Fibroblast of the aortic adventitia (primary cell): ENCODE data around the gene RPGR. TPM values are rescaled to one million over a fixed set of nuclear protein-coding genes. Genes with fewer than 3 reads are reported as not detected.

Source experiments
- DNase-seq: peaks from one replicate; pipeline ENCODE4 v3.0.0-alpha.2; 2010; ENCODE audit warnings: low read depth
- H3K4me3 ChIP-seq: 2 replicates; pipeline ENCODE4 v1.5.1; 2011; ENCODE audit warnings: low read depth, mild to moderate bottlenecking, control low read depth, low read length, moderate library complexity
- CTCF ChIP-seq: IDR thresholded peaks from 2 replicates; pipeline ENCODE4 v1.5.1; 2011; ENCODE audit warnings: mild to moderate bottlenecking, low read length, control low read depth, inconsistent platforms; ENCODE audit not compliant: insufficient read depth
- total RNA-seq: library from RNA; depleted of rRNA; stranded (reverse); fragments of >200 nt; gene quantifications from 2 replicates; pipeline ENCODE4 v1.2.3, GENCODE V29; 2012; ENCODE audit warnings: low replicate concordance

The RPGR gene
- 8.6 and 25.0 TPM in 2 replicates for total RNA-seq

- DNase-seq = peak; percentile 91
- peak within 1 kb of the TSS; percentile 77 for H3K4me3 ChIP-seq
- peak; percentile 75 for TF ChIP-seq CTCF
These were observed at the start of gene RPGR for GRCh38 chrX:38327007-38327774. RPGR (minus strand) TSS chrX:38327509; CDS start chrX:38327367, 142 bp downstream.

GRCh38 chrX:38376747-38377146 is 49.4 kb upstream of the RPGR start:
- no peak for DNase-seq
- H3K4me3 ChIP-seq = no peak overlapping the region
- no peak for TF ChIP-seq CTCF

- no peak overlapping the region for H3K4me3 ChIP-seq
- peak; percentile 6 for DNase-seq
- peak; percentile 52 for TF ChIP-seq CTCF
These were observed 48.6 kb upstream of the RPGR start for GRCh38 chrX:38375891-38376290.

GRCh38 chrX:38374431-38374830 is 47.1 kb upstream of the RPGR start:
- no peak for TF ChIP-seq CTCF
- no peak for DNase-seq
- H3K4me3 ChIP-seq = no peak overlapping the region

DNA sequence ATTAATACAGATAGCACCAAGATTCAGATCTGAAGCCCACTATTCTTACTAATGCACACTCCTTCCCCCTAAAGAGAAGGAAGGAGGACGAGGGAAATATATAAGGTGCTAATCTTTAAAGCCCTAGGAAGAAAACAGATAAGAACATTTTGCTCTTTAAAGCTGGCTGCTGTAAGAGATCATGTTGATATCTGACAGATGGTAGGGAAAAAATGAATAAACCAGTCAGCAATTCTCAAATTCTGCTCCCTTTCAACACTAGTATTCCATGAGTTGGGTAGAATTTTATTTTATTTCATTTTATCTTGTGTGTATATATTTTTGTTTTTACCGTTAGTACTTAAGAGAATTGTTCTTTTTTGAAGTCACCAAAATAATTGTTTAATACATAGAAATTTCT is 44.3 kb upstream of the RPGR start:
- no peak for DNase-seq
- H3K4me3 ChIP-seq = no peak overlapping the region
- no peak for TF ChIP-seq CTCF

DNA sequence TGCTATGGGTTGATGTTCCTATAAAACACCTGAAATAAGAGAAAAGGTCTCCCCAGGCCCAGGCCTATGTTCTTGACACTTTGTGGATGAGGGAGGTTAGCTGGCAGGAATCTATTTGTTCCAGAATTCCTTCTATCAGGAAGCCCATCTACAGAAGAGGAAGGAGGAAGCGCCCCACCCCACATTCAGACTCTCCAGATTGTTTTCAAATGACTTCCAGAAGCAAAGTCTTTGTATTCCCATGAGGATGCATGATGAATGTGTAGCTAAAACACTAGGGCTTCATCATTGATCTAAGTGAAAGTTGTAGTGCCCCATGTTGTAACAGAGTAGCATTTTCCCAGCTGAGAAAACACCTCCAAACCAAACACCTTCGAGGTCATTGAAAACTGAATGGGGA is 41.5 kb upstream of the RPGR start:
- DNase-seq = no peak
- no peak overlapping the region for H3K4me3 ChIP-seq
- no peak for TF ChIP-seq CTCF
